Loucy (cell line): ENCODE data around the gene ZBTB16.

ENCODE experiments used
- H2AFZ ChIP-seq: fragments of 200-600 bp; sonication (generic); 2 replicates; pipeline ENCODE4 v1.6.0; 2016; ENCODE audit warnings: antibody characterized with exemption, mild to moderate bottlenecking, low read length, moderate library complexity
- H3F3A ChIP-seq: fragments of 200-600 bp; 2 replicates; pipeline ENCODE4 v1.6.0; 2016; ENCODE audit warnings: antibody characterized with exemption, low read depth, mild to moderate bottlenecking
- H3K27me3 ChIP-seq: fragments of 200-600 bp; sonication (generic); 2 replicates; pipeline ENCODE4 v1.6.1; 2014; ENCODE audit warnings: low read length, mild to moderate bottlenecking; ENCODE audit not compliant: insufficient read depth, poor library complexity, severe bottlenecking
- H3K36me3 ChIP-seq: fragments of 200-600 bp; sonication (generic); 2 replicates; pipeline ENCODE4 v1.6.1; 2016; ENCODE audit warnings: low read length; ENCODE audit not compliant: insufficient read depth
- H3K4me1 ChIP-seq: fragments of 200-600 bp; sonication (generic); 2 replicates; pipeline ENCODE4 v1.5.1; 2014; ENCODE audit warnings: low read length, mild to moderate bottlenecking; ENCODE audit not compliant: insufficient read depth, poor library complexity, severe bottlenecking
- H3K4me2 ChIP-seq: fragments of 200-600 bp; sonication (generic); 2 replicates; pipeline ENCODE4 v1.6.0; 2014; ENCODE audit warnings: antibody characterized with exemption, low read length, low read depth, mild to moderate bottlenecking; ENCODE audit not compliant: poor library complexity, severe bottlenecking
- H3K4me3 ChIP-seq: fragments of 200-600 bp; sonication (generic); 2 replicates; pipeline ENCODE4 v1.5.1; 2014; ENCODE audit warnings: low read length, mild to moderate bottlenecking, mixed read lengths; ENCODE audit not compliant: poor library complexity, severe bottlenecking
- H3K79me2 ChIP-seq: fragments of 200-600 bp; sonication (generic); 2 replicates; pipeline ENCODE4 v1.6.1; 2014; ENCODE audit warnings: low read length; ENCODE audit not compliant: insufficient read depth
- H3K9ac ChIP-seq: fragments of 200-600 bp; sonication (generic); 2 replicates; pipeline ENCODE4 v1.6.0; 2014; ENCODE audit warnings: mild to moderate bottlenecking, low read depth, low read length, moderate library complexity; ENCODE audit not compliant: poor library complexity, severe bottlenecking
- H3K9me2 ChIP-seq: fragments of 200-600 bp; sonication (generic); replicated peaks from 2 replicates; pipeline ENCODE4 v1.6.1; 2016; ENCODE audit warnings: low read depth, low read length, mixed read lengths
- H3K9me3 ChIP-seq: fragments of 200-600 bp; sonication (generic); 2 replicates; pipeline ENCODE4 v1.6.1; 2014; ENCODE audit warnings: mild to moderate bottlenecking, antibody characterized with exemption, low read length, low read depth; ENCODE audit not compliant: insufficient read depth
- H4K20me1 ChIP-seq: fragments of 200-600 bp; sonication (generic); 2 replicates; pipeline ENCODE4 v1.6.0; 2014; ENCODE audit warnings: antibody characterized with exemption, low read length, mild to moderate bottlenecking; ENCODE audit not compliant: insufficient read depth, poor library complexity, severe bottlenecking
- EZH2phosphoT487 ChIP-seq: fragments of 200-600 bp; IDR thresholded peaks from 2 replicates; pipeline ENCODE4 v1.6.1; 2018; ENCODE audit warnings: antibody characterized with exemption, mild to moderate bottlenecking, moderate library complexity, borderline replicate concordance
- TF ChIP-seq, protein P1 (sequence below): fragments of 200-600 bp; sonication (generic); conservative IDR thresholded peaks from 2 replicates; pipeline ENCODE4 v1.5.1; 2014; ENCODE audit warnings: mild to moderate bottlenecking, antibody characterized with exemption, low read length

The ZBTB16 gene

DNA sequence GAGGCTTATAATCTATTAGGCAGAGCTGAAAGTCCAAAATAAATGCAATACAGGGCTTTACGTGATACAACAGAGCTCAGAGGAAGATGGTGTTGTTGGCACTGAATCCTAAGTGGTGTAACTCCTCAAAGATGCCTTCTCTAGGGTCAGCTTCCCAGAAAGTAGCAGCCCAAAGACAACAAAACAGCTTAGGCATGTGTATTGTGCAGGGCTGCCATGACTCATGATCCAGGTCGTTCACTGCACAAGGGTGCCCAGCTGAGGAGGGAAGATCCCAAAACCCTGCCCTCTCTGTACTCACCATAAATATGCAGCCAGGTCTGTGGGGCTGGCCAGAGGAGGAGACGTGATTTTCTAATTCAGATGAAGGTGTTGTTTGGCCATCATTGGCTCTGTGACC is 177.3 kb downstream of the ZBTB16 start:
- no peak overlapping the region for H2AFZ ChIP-seq
- no peak overlapping the region for H3K9ac ChIP-seq
- H3K4me2 ChIP-seq = no peak overlapping the region
- no peaks in the 10 kb centered on the region for H3K9me3 ChIP-seq
- H3K4me1 ChIP-seq = peaks cover 11% of the 10 kb centered on the region
- no peaks in the 10 kb centered on the region for H4K20me1 ChIP-seq
- no peaks in the 10 kb centered on the region for H3K9me2 ChIP-seq
- H3K27me3 ChIP-seq = no peaks in the 10 kb centered on the region
- TF ChIP-seq EZH2phosphoT487 = no peak
- H3K4me3 ChIP-seq = no peak overlapping the region
- no peaks in the 10 kb centered on the region for H3F3A ChIP-seq
- no peaks in the 10 kb centered on the region for H3K79me2 ChIP-seq
- H3K36me3 ChIP-seq = no peaks in the 10 kb centered on the region

DNA sequence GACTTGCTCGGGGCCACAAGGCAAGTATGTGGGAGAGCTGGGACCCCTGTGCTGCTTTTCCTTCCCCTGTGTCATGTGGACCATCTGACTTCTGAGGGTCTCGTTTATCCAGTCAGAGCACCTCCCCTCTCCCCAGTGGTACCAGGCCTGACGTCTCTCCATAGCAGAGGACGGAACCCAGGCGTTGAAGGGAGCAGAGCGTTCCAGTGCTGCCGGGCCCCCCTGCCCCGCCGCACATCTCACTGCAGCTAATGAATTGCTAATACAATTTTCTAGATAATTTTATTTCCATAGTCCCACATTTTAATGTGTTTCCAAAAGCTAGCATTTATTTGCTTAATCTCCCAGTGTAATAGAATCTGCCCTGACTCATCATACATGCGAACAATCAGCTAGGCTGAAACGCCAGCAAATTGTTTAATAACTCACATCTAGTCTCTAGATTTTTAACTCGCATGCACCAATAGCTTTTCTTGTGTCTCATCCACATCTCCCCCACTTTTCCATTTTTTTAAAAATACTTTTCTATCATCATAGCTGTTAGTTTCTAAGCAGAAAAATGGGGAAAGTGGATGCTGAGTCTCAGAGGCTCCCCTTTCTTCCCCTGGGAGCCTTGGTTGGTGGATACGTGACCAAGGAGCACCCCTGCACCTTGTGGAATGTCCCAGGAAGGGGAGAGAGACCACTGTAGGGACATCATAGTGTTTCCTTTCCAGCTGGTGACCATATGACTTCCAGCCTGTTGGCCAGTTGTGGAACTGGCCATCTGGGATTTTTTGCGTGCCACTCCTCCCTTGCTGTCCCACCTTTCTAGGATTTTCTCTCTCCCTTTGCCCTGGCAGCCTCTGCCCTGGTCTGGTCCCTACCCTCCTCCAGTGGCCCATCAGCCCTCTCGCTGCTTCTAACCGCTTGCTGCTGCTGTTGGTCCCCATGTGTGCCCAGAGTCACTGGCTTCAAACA is 178.1 kb downstream of the ZBTB16 start:
- Histone ChIP-seq H3K27me3 (no peaks in the 10 kb centered on the region), H4K20me1 (no peaks in the 10 kb centered on the region), H3K4me2 (no peak overlapping the region), H3K4me3 (no peak overlapping the region), H3K9ac (no peak overlapping the region), H3K4me1 (peaks cover 11% of the 10 kb centered on the region), H3F3A (no peaks in the 10 kb centered on the region), H3K36me3 (no peaks in the 10 kb centered on the region), H2AFZ (no peak overlapping the region), H3K9me2 (no peaks in the 10 kb centered on the region), H3K79me2 (no peaks in the 10 kb centered on the region), H3K9me3 (no peaks in the 10 kb centered on the region)
- TF ChIP-seq EZH2phosphoT487 = no peak
- TF ChIP-seq, protein P1, sequence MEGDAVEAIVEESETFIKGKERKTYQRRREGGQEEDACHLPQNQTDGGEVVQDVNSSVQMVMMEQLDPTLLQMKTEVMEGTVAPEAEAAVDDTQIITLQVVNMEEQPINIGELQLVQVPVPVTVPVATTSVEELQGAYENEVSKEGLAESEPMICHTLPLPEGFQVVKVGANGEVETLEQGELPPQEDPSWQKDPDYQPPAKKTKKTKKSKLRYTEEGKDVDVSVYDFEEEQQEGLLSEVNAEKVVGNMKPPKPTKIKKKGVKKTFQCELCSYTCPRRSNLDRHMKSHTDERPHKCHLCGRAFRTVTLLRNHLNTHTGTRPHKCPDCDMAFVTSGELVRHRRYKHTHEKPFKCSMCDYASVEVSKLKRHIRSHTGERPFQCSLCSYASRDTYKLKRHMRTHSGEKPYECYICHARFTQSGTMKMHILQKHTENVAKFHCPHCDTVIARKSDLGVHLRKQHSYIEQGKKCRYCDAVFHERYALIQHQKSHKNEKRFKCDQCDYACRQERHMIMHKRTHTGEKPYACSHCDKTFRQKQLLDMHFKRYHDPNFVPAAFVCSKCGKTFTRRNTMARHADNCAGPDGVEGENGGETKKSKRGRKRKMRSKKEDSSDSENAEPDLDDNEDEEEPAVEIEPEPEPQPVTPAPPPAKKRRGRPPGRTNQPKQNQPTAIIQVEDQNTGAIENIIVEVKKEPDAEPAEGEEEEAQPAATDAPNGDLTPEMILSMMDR = no peak

DNA sequence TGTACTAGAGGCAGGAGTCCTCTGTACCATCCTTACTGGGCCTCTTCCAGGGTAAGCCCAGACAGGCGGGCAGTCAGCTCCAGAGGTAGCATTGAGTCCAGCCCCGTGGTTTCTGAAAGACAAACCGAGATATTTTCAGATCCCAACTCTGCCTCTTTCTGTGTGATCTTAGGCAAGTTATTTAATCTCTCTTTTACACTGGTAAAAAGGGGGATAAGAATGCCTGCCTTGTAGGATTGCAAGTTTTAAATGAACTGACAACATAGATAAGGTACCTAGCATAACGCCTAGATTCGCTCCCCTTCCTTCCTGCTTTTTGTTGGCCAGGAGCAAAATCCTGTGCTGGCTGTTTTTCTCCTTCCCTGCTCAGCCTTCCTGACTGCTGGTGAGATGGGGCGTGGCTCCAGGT is 180.2 kb downstream of the ZBTB16 start:
- Histone ChIP-seq H3F3A (no peaks in the 10 kb centered on the region), H3K36me3 (no peaks in the 10 kb centered on the region), H3K9me3 (no peaks in the 10 kb centered on the region), H3K9ac (no peak overlapping the region), H3K27me3 (no peaks in the 10 kb centered on the region), H3K4me3 (no peak overlapping the region), H4K20me1 (no peaks in the 10 kb centered on the region), H3K79me2 (no peaks in the 10 kb centered on the region), H3K9me2 (no peaks in the 10 kb centered on the region), H3K4me2 (no peak overlapping the region), H3K4me1 (peaks cover 11% of the 10 kb centered on the region), H2AFZ (no peak overlapping the region)
- TF ChIP-seq, protein P1 = no peak
- no peak for TF ChIP-seq EZH2phosphoT487
